ENCODE results near the gene CRYGD. TPM values are rescaled to one million over a fixed set of nuclear protein-coding genes. Genes with fewer than 3 reads are reported as not detected.

The CRYGD gene
- total and polyA plus RNA-seq, 9 of the 15 experiments (the other 6 are each of a cell fraction or from before 2014, with no cell fraction given) = not detected

- Histone ChIP-seq H3K27me3 (ENCODE audit: control insufficient read depth in 2 of 2, insufficient read depth in 2 of 2, low read length in 2 of 2) (no peaks in the 10 kb centered on the region; a peak in 1 of 5 replicates), H3K4me1 (replicated peaks in 1 of 2; ENCODE audit: control insufficient read depth in 2 of 2, insufficient read depth in 2 of 2, low read length in 2 of 2) (no peaks in the 10 kb centered on the region; a peak in 1 of 5 replicates), H3K4me3 (no peak overlapping the region), H2AFZ (ENCODE audit: low read depth, low read length) (no peak overlapping the region), H3K36me3 (ENCODE audit: control insufficient read depth, insufficient read depth, low read length) (no peaks in the 10 kb centered on the region), H3K9me1 (ENCODE audit: control insufficient read depth, insufficient read depth, low read length) (no peaks in the 10 kb centered on the region), H3K9ac (ENCODE audit: insufficient read depth in 1 of 2, low read depth in 2 of 2, low read length in 2 of 2) (no peak overlapping the region), H3K79me2 (ENCODE audit: control insufficient read depth, insufficient read depth, low read length) (no peaks in the 10 kb centered on the region), H3K4me2 (ENCODE audit: insufficient read depth, low read length) (no peak overlapping the region), H3K9me3 (replicated peaks; ENCODE audit: control insufficient read depth, insufficient read depth, low read depth, low read length) (no peaks in the 10 kb centered on the region), H4K20me1 (replicated peaks; ENCODE audit: control insufficient read depth, insufficient read depth, low read length) (no peaks in the 10 kb centered on the region), H3K27ac (ENCODE audit: extremely low read depth, low read depth, low read length) (no peak overlapping the region)
- POLR2A ChIA-PET = interaction anchor here (0.7 to 1.0 kb wide), 2 partner anchors 324 to 327 kb away, joined by 3 to 4 read pairs; no protein-coding TSS in a partner anchor
- DNase-seq (ENCODE audit: extremely low read depth in 1 of 4, low spot score in 3 of 4) = peak; percentile 41 to 81 (median 53)
- ATAC-seq = peak; percentile 97
- BruUV-seq (replicated peaks) = no TSS peak
- 19% methylated on average over 9 of the region's 9 CpGs for WGBS (ENCODE audit: insufficient coverage, low coverage, missing lambda C conversion rate)
- peak; percentile 93 for FAIRE-seq
- intact Hi-C loops (cut with micrococcal nuclease) = loop anchor here (1.0 to 5.0 kb wide), 3 partner anchors 32 to 326 kb away; no protein-coding TSS in a partner anchor
- CTCF ChIA-PET (ENCODE audit: low intra/inter-chr PET ratio) = interaction anchor here (0.7 to 1.5 kb wide), 2 partner anchors 326 to 1379 kb away, joined by 3 to 13 read pairs; no protein-coding TSS in a partner anchor
- in situ Hi-C loops (cut with MboI) = loop anchor here (5.0 kb wide), 1 partner anchor 330 kb away; no protein-coding TSS in a partner anchor
- peak; percentile 66; the same call in 1 of the 2 replicates for TF ChIP-seq STAG1 (CRISPR knock-in tag; IDR thresholded peaks at IDR 0.05; ENCODE audit: borderline replicate concordance)
- TF ChIP-seq REST (IDR thresholded peaks at IDR 0.05; ENCODE audit: borderline replicate concordance) = peak; percentile 62; the same call in 1 of the 2 replicates
- TF ChIP-seq REST (CRISPR knock-in tag; IDR thresholded peaks at IDR 0.05; ENCODE audit: low read depth) = no peak
- TF ChIP-seq TFAP4 (CRISPR knock-in tag; IDR thresholded peaks at IDR 0.05; ENCODE audit: borderline replicate concordance) = no peak
- peak; percentile 78 to 85 for TF ChIP-seq RAD21 (CRISPR knock-in tag; conservative IDR thresholded peaks at IDR 0.05 in 1 of 2, IDR thresholded peaks at IDR 0.05 in 1 of 2)
- no peak for TF ChIP-seq IRF9 (tag; IDR thresholded peaks at IDR 0.05)
- no peak for TF ChIP-seq RBFOX2 (IDR thresholded peaks at IDR 0.05; ENCODE audit: low read depth, low read length)
- no peak for TF ChIP-seq POU5F1 (IDR thresholded peaks at IDR 0.05; ENCODE audit: borderline replicate concordance, low read depth, low read length, partially characterized antibody)
- peak in 1 of 2 experiments; percentile 37; a peak in 1 of 4 replicates for TF ChIP-seq RCOR1 (IDR thresholded peaks at IDR 0.05; ENCODE audit: borderline replicate concordance in 1 of 2, low read depth in 2 of 2, low read length in 2 of 2)
Observed at GRCh38 chr2:208072250-208072892, 52.0 kb downstream of the CRYGD start.

Data from K562 (cell line).